GM12892 (cell line): ENCODE measurements around the gene LAP3.

Experiments
- DNase-seq: peaks from one replicate; pipeline ENCODE4 v3.0.0; 2011; ENCODE audit not compliant: insufficient read length
- FAIRE-seq: peaks from 2 replicates; lab custom pipeline; 2011; peaks lifted over from hg19 to GRCh38; lab: Jason Lieb, UNC
- POLR2A ChIP-seq: IDR thresholded peaks from 2 replicates; pipeline ENCODE4 v1.6.1; 2011; ENCODE audit warnings: low read depth, low read length, control low read depth
- POLR2AphosphoS5 ChIP-seq: IDR thresholded peaks from 2 replicates; pipeline ENCODE4 v1.6.1; 2011; ENCODE audit warnings: low read depth, low read length, control low read depth
- TAF1 ChIP-seq: IDR thresholded peaks from 2 replicates; pipeline ENCODE4 v1.6.1; 2011; ENCODE audit warnings: low read depth, mild to moderate bottlenecking, control low read depth, low read length, borderline replicate concordance

LAP3 gene

GRCh38 chr4:17624821-17625220, 47.8 kb downstream of the LAP3 start:
- TF ChIP-seq TAF1 (no peak), POLR2AphosphoS5 (no peak), POLR2A (no peak)
- DNase-seq (no peak), FAIRE-seq (no peak)

GRCh38 chr4:17630228-17630627, 53.2 kb downstream of the LAP3 start:
- TF ChIP-seq POLR2A (no peak), POLR2AphosphoS5 (no peak), TAF1 (no peak)
- FAIRE-seq (no peak), DNase-seq (no peak)

GRCh38 chr4:17633600-17633999, 56.6 kb downstream of the LAP3 start:
- FAIRE-seq (no peak), DNase-seq (no peak)
- TF ChIP-seq POLR2A (no peak), TAF1 (no peak), POLR2AphosphoS5 (no peak)

GRCh38 chr4:17635056-17635455, 58.1 kb downstream of the LAP3 start:
- FAIRE-seq (no peak), DNase-seq (no peak)
- no peak for TF ChIP-seq TAF1
- no peak for TF ChIP-seq POLR2A
- no peak for TF ChIP-seq POLR2AphosphoS5

- TF ChIP-seq POLR2A, result no peak
- TF ChIP-seq TAF1, result no peak
- no peak for TF ChIP-seq POLR2AphosphoS5
- FAIRE-seq, result no peak
- no peak for DNase-seq
Measured at GRCh38 chr4:17636341-17636695, 59.3 kb downstream of the LAP3 start.

- TF ChIP-seq POLR2A (no peak), TAF1 (no peak), POLR2AphosphoS5 (no peak)
- DNase-seq (peak; percentile 76), FAIRE-seq (peak; percentile 44)
Measured at GRCh38 chr4:17636696-17637622, 60.0 kb downstream of the LAP3 start.

- FAIRE-seq (no peak), DNase-seq (no peak)
- TF ChIP-seq TAF1 (no peak), POLR2A (no peak), POLR2AphosphoS5 (no peak)
Measured at GRCh38 chr4:17639136-17639535, 62.1 kb downstream of the LAP3 start.

- DNase-seq, result no peak
- TF ChIP-seq POLR2AphosphoS5 (no peak), POLR2A (no peak), TAF1 (no peak)
- FAIRE-seq, result no peak
Measured at GRCh38 chr4:17642398-17642783, 65.4 kb downstream of the LAP3 start.

- DNase-seq, result no peak
- TF ChIP-seq POLR2A, result no peak
- FAIRE-seq, result no peak
Measured at GRCh38 chr4:17646693-17647092, 69.7 kb downstream of the LAP3 start.

GRCh38 chr4:17647176-17647806, 70.3 kb downstream of the LAP3 start:
- FAIRE-seq (no peak), DNase-seq (no peak)
- TF ChIP-seq POLR2A (no peak), POLR2AphosphoS5 (no peak), TAF1 (no peak)

- FAIRE-seq, result no peak
- no peak for DNase-seq
- TF ChIP-seq POLR2AphosphoS5 (no peak), TAF1 (no peak), POLR2A (no peak)
Measured at GRCh38 chr4:17647927-17648326, 70.9 kb downstream of the LAP3 start.

GRCh38 chr4:17650406-17650805, 73.4 kb downstream of the LAP3 start:
- DNase-seq (no peak), FAIRE-seq (no peak)
- TF ChIP-seq TAF1 (no peak), POLR2AphosphoS5 (no peak), POLR2A (no peak)
